Measurements from ENCODE around the gene TAPT1.

DNA sequence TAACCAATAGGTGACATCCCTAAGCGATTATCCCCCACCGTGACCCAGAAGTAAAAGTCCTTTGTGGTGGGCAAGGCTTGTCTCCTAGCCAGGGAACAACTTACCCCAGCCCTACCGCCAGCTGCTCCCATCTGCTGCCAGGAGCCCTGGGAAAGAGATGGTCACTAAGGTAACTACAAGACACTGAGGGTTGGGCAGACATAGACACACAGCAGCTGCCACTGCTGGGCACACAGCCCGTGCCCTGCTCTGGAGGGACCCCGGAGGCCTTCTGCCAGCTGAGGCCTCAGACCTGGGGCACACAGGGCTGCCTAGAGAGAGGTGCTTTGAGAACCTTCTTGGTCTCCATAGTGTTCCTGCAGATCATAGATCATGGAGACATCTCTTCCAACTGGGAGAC lies 89.4 kb downstream of the TAPT1 start:
- no peak for TF ChIP-seq SUZ12 (IDR thresholded peaks at IDR 0.05)
- TF ChIP-seq NFRKB (IDR thresholded peaks at IDR 0.05) = no peak
- no peak for TF ChIP-seq HDGF (IDR thresholded peaks at IDR 0.05; ENCODE audit: borderline replicate concordance)
- TF ChIP-seq SP1 (IDR thresholded peaks at IDR 0.05) = no peak
- TF ChIP-seq BHLHE40 (IDR thresholded peaks at IDR 0.05; ENCODE audit: borderline replicate concordance) = no peak
- no peak for TF ChIP-seq FOXK2 (IDR thresholded peaks at IDR 0.05)
- TF ChIP-seq ELF4 (IDR thresholded peaks at IDR 0.05) = no peak
- TF ChIP-seq FOXM1 (IDR thresholded peaks at IDR 0.05; ENCODE audit: borderline replicate concordance) = no peak
- TF ChIP-seq ARNT (IDR thresholded peaks at IDR 0.05) = no peak
- TF ChIP-seq PKNOX1 (IDR thresholded peaks at IDR 0.05) = no peak
- no peak for TF ChIP-seq CTBP1 (IDR thresholded peaks at IDR 0.05; ENCODE audit: borderline replicate concordance)

Measured in HEK293T (cell line).